Measurements from ENCODE around the gene CPS1.

CPS1 gene

DNA sequence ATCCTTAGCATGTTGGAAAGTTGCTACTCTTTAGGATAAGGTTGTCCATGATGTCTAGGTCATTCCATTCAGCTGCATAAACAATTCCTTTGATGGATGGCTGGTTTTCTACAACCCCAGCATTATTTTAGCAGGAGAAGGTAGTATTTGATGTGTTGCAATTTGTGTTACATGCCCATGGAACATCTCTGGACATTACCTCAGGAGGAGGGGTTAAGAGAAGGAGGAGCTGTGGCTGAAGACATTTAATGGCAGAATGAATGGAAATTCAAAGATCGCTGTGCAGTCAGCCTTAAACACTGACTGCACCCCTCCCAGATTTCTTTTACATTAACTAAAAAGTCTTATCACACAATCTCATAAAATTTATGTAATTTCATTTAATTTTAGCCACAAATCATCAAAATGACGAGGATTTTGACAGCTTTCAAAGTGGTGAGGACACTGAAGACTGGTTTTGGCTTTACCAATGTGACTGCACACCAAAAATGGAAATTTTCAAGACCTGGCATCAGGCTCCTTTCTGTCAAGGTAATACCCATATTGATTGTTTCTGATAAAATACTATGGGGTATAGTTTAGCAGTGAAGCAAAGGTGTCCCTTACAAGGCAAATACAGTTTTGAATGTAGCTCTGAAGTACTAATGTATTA, at the start of gene CPS1:
TSS of gene CPS1 (plus strand) at position 271 of the 652 bp plus-strand sequence. CDS start at position 406, 135 bp downstream.
- no peak for DNase-seq

DNA sequence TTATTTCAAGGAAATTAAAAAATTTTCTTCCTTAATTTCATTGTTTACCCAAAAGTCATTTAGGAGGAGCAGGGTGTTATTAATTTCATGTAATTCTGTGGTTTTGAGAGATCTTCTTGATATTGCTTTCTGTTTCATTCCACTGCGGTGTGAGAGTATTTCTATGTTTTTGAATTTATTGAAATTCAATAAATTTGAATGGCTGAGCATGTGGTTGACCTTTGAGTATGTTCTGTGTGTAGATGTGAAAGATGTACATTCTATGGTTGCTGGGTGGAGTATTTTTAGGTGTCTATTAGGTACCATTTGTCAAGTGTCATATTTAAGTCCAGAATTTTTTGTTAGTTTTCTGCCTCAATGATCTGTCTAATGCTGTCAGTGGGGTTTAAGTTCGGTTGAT, 40.5 kb upstream of the CPS1 start:
- DNase-seq, result no peak

GRCh38 chr2:210517264-210517663, 39.1 kb upstream of the CPS1 start:
- no peak for DNase-seq

DNA sequence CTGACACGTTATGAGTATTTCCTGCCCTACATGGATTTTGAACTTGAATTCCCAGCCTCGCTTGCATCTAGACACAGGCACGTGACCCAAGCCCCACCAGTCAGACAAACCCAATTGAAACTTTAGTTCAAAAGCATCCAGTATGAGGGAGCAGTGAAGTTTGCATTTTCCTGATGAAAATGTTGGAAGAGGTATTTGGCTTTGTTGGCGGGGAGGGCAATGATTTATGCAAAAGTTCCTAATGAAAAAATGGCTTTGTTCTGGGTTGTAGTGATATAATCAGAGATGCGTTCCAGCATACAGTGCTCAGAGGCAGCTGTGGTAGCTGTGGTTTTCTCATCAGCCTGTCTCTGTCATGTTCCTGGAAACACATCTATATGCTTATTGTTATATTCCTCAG, 36.8 kb upstream of the CPS1 start:
- no peak for DNase-seq

GRCh38 chr2:210522399-210522798, 34.0 kb upstream of the CPS1 start:
- DNase-seq, result no peak

DNA sequence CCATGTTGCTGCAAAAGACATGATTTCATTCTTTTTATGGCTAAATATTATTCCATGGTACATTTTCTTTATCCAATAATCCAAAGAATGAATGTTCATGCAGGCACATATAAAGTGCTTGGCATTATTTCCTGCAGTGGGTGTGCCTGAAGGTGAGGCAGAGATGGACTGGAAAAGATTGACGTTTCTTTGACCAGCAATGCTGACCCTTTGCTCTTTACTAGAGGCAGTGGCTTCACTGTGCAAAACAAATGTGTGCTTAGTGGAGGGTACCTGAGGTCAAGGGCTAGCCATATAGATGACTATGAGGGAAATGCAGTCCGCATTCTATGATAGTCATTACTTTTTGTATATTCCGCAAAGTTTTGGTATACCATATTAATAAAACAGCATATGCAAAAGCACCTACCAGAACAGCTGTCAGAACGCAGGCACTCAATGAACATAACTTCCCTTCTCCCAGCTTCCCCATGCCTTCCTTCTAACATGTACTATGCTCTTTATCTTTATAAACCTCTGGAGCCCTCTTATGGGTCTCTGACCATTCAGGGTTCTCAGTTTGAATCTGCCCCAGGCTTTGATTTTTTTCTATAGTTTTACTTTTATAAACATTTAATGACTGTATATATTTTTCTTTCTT, 32.6 kb upstream of the CPS1 start:
- no peak for DNase-seq

- no peak for DNase-seq
Measured at GRCh38 chr2:210524533-210524932, 31.9 kb upstream of the CPS1 start.

GRCh38 chr2:210527286-210527685, 29.1 kb upstream of the CPS1 start:
- no peak for DNase-seq

GRCh38 chr2:210528716-210529115, 27.7 kb upstream of the CPS1 start:
- no peak for DNase-seq

GRCh38 chr2:210531050-210531449, 25.3 kb upstream of the CPS1 start:
- no peak for DNase-seq

DNA sequence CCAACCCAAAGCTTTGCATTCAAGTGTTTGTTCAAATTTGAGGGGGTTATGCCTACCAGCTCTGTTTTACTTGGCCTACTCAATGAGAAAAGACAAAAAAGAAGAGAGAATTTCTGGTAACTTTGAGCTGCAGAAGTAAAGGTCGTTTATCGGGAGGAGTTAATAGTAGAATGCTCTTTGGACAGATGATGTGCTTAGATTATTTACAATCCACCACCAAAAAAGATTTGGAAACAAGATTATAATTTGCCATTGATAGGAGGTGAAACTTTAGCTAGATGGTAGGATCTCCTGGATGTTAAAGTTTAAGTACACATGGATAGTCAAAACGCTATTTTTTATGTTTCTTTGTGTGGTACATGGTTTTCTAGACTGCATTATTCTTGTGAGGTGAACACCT, 24.9 kb upstream of the CPS1 start:
- no peak for DNase-seq

DNA sequence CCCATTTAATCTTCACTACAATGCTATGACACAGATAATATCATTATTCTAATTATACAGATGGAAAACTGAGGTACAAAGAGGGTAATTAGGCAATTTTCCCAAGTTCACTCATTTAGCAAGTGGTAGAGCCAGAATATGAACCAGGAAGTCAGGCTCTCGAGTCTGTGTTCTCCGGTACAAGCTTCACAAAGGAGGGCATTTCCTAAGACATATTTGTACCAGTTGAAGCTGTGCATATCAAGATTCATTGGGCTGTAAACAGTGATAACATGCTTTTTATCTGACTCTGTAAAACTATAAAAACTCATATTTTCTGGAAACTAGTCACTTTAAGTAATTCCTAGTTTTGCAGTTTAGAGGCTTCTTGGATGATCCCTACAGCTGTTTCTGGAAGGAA, 23.0 kb upstream of the CPS1 start:
- DNase-seq, result no peak

- no peak for DNase-seq
Measured at GRCh38 chr2:210534879-210535278, 21.5 kb upstream of the CPS1 start.

DNA sequence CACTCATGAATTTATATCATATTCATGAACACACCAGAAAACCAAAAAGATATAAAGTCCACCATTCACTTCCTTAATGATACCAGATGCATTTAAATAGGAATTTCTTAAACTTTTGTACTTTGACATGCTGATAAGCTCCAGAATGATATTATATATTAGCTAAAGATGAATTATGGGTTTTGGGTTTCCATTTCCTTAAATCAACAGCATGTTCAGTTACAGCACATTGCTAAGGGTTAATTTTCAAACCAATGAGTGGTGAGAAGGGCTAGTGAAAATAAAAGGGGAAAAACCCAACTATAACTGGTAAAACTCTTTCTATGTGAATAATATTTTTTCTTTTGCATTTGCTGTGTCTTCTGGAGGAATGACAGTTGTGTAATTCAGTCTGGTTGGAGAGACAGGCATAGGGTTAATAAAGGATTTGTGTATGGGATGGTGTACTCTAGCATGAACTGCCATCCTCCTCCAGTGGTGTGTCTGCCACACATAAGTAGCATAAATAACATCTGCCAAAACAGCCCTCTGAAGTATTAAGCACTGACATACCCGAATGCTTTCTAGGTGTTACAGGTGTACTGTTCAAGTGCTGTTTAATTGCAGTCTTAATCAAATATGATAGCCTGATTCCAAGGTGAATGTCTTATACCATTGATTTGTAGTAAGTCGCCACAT, 19.3 kb upstream of the CPS1 start:
- DNase-seq, result no peak

GRCh38 chr2:210539035-210539434, 17.4 kb upstream of the CPS1 start:
- DNase-seq, result no peak

DNA sequence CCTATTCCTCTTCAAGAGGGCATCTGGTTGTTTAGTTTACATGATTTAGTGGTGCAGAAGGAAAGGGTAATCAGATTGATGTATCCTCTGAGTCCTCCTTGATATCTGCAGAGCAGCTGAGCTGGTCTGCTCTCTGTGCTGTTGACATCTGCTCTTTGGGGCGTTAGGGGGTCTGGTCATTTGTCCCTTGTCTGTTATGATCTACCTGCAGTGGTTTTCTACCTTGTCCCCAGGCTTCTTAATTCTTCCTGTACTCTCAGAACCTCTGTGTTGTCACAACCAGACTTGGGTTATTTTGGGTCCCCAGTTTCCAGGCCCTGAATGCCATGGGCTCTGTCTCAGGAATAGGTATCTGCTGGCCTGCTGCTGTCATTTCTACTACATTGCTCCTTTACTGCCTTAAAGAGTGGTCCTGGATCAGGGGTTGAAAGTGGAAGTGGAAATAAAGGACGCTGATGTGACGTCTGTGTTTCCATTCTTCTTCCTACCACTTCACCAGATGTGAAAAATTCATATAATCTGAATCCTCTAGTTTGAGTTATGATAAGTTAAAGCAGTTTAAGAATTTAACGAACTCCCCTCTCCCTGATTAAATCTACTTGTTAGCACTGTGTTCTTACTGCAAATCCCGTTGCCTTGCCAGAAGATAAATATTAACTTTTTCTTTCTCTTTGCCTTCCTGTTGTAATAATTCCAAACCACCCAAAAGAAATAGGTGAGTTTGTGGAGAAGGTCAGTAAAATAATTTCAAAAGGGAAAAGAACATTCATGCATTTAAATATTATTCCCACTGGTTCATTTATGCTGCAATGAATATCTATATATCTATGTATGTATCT, 16.6 kb upstream of the CPS1 start:
- no peak for DNase-seq

GRCh38 chr2:210540471-210540870, 15.9 kb upstream of the CPS1 start:
- DNase-seq, result no peak

GRCh38 chr2:210540900-210541289, 15.5 kb upstream of the CPS1 start:
- DNase-seq, result no peak

DNA sequence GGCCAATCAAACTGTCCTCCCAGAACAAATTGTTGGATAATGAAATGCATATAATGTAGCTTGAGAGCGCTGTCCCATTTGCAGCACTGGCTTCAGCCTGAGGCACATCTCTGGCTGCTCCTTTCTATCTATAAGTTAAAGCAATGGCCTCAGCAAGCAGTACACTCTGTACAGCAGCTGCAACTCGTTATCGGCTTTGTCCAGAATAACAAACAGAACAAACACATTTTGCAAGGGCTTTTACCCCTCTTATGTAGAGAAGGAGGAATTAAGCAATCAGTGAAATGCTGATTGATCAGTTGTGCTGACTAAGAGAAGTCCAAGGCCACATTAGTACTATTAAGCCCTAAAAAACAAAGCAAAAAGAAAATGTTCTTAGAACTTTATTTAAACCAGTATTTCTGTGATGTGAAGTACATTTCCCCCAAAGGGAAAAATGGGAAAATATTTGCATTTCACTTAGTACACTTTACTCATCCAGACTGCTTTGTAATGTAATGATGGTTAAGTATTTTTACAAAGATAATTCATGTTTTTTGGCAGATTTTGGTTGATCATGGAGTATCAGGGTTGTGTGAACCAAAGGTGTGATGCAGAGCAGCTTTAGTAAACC, 15.0 kb upstream of the CPS1 start:
- no peak for DNase-seq

GRCh38 chr2:210544007-210544590, 12.3 kb upstream of the CPS1 start:
- no peak for DNase-seq

GRCh38 chr2:210544831-210545230, 11.6 kb upstream of the CPS1 start:
- DNase-seq, result no peak

- DNase-seq, result no peak
Measured at GRCh38 chr2:210546424-210547208, 9.8 kb upstream of the CPS1 start.
